Measurements from ENCODE around the gene GLT8D2.

- TF ChIP-seq CTCF (IDR thresholded peaks at IDR 0.05) (no peak), POLR2A (IDR thresholded peaks at IDR 0.05) (no peak)
Observed at GRCh38 chr12:104059963-104060362, 10.0 kb upstream of the GLT8D2 start.

Data from testis (tissue), 2 donors.